ENCODE results near the gene USP33.

GRCh38 chr1:77668924-77669449 is 90.7 kb downstream of the USP33 start:
- TF ChIP-seq ZNF274 (IDR thresholded peaks at IDR 0.05; ENCODE audit: borderline replicate concordance, extremely low read depth, low read length) = no peak
- no peak for TF ChIP-seq CTCF (IDR thresholded peaks at IDR 0.05; ENCODE audit: control extremely low read depth in 1 of 3, insufficient read depth in 1 of 3, low read depth in 1 of 3, low read length in 3 of 3)
- no peak for TF ChIP-seq GABPA (IDR thresholded peaks at IDR 0.05; ENCODE audit: borderline replicate concordance, insufficient read depth, low read length)
- no peak for TF ChIP-seq JUN (IDR thresholded peaks at IDR 0.05; ENCODE audit: low read depth, low read length)
- no peak for TF ChIP-seq RNF2 (IDR thresholded peaks at IDR 0.05; ENCODE audit: borderline replicate concordance, low read depth, low read length, missing control alignments, poor library complexity, severe bottlenecking)
- no peak for TF ChIP-seq CEBPB (IDR thresholded peaks at IDR 0.05; ENCODE audit: low read depth, low read length)
- no peak for TF ChIP-seq POLR2A (IDR thresholded peaks at IDR 0.05; ENCODE audit: control extremely low read depth in 1 of 2, low read depth in 2 of 2, low read length in 2 of 2)
- TF ChIP-seq, protein P1, sequence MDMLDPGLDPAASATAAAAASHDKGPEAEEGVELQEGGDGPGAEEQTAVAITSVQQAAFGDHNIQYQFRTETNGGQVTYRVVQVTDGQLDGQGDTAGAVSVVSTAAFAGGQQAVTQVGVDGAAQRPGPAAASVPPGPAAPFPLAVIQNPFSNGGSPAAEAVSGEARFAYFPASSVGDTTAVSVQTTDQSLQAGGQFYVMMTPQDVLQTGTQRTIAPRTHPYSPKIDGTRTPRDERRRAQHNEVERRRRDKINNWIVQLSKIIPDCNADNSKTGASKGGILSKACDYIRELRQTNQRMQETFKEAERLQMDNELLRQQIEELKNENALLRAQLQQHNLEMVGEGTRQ (IDR thresholded peaks at IDR 0.05; ENCODE audit: low read length) = no peak

All from H1 (cell line).